Measurements from ENCODE around the gene ZCCHC14.
A peak's percentile ranks its signal among the peaks of the same experiment; 100 is the strongest.
"Not testable (repeated sequence)": the region's sequence is repeated elsewhere in the genome, so short reads cannot be mapped to it uniquely, and the experiment has no call there.

ZCCHC14 gene

GRCh38 chr16:87404764-87405625 is 87.8 kb downstream of the ZCCHC14 start:
- no peak for DNase-seq

- DNase-seq, result no peak
These were observed 97.5 kb downstream of the ZCCHC14 start for GRCh38 chr16:87395181-87395842.

GRCh38 chr16:87393680-87394055 is 99.2 kb downstream of the ZCCHC14 start:
- no peak for DNase-seq

GRCh38 chr16:87392821-87393679 is 99.8 kb downstream of the ZCCHC14 start:
- peak in 2 of 4 experiments; percentile 16 to 38 for DNase-seq

- DNase-seq, result peak; percentile 95 to 99 (median 98)
These were observed 100.6 kb downstream of the ZCCHC14 start, which contains the start of gene MAP1LC3B for GRCh38 chr16:87391950-87392820. TSS of gene MAP1LC3B (plus strand) at chr16:87392336. CDS start at chr16:87392428, 92 bp downstream.

GRCh38 chr16:87391324-87391949 is 101.4 kb downstream of the ZCCHC14 start:
- DNase-seq, result no peak

GRCh38 chr16:87390641-87391323 is 102.0 kb downstream of the ZCCHC14 start:
- no peak for DNase-seq

GRCh38 chr16:87389914-87390313 is 102.9 kb downstream of the ZCCHC14 start:
- DNase-seq, result not testable (repeated sequence)

GRCh38 chr16:87389245-87389644 is 103.6 kb downstream of the ZCCHC14 start:
- DNase-seq, result no peak

- DNase-seq, result no peak
These were observed 104.0 kb downstream of the ZCCHC14 start for GRCh38 chr16:87388818-87389134.

- peak; percentile 42 to 71 (median 61) for DNase-seq
These were observed 104.6 kb downstream of the ZCCHC14 start for GRCh38 chr16:87387942-87388817.

GRCh38 chr16:87384875-87385167 is 108.0 kb downstream of the ZCCHC14 start:
- not testable (repeated sequence) for DNase-seq

- DNase-seq, result peak in 1 of 4 experiments; percentile 59
These were observed 108.5 kb downstream of the ZCCHC14 start for GRCh38 chr16:87384162-87384874.

- peak; percentile 87 to 100 (median 94) for DNase-seq
These were observed 109.2 kb downstream of the ZCCHC14 start, which contains the start of gene FBXO31 for GRCh38 chr16:87383505-87384161. TSS of gene FBXO31 (minus strand) at chr16:87383776. CDS start at chr16:87383744, 32 bp downstream.

- no peak for DNase-seq
These were observed 110.6 kb downstream of the ZCCHC14 start for GRCh38 chr16:87382023-87382785.

GRCh38 chr16:87380881-87381280 is 111.9 kb downstream of the ZCCHC14 start:
- DNase-seq, result no peak

- DNase-seq, result no peak
These were observed 112.4 kb downstream of the ZCCHC14 start for GRCh38 chr16:87380403-87380802.

- DNase-seq, result not testable (repeated sequence)
These were observed 113.5 kb downstream of the ZCCHC14 start for GRCh38 chr16:87379312-87379752.
